GM23248 (cell line): ENCODE data around the gene TMEM219.

Experiments used
- EZH2 ChIP-seq: fragments of 200-600 bp; sonication (generic); IDR thresholded peaks from 2 replicates; pipeline ENCODE4 v1.6.1; 2018; ENCODE audit warnings: antibody characterized with exemption, mild to moderate bottlenecking; ENCODE audit not compliant: insufficient read depth, poor library complexity, severe bottlenecking
- EZH2phosphoT487 ChIP-seq: fragments of 200-600 bp; sonication (generic); IDR thresholded peaks from 2 replicates; pipeline ENCODE4 v1.6.1; 2018; ENCODE audit warnings: antibody characterized with exemption, moderate library complexity, mild to moderate bottlenecking, low read depth; ENCODE audit not compliant: insufficient read depth

- TF ChIP-seq EZH2 = no peak
- TF ChIP-seq EZH2phosphoT487 = no peak
These were observed 56.9 kb downstream of the TMEM219 start for GRCh38 chr16:30018731-30019158.
